HepG2 (cell line): ENCODE measurements around the gene RAI2. TPM values are rescaled to one million over a fixed set of nuclear protein-coding genes. Genes with fewer than 3 reads are reported as not detected.

Experiments
- polyA plus RNA-seq, 8 experiments: library from polyadenylated mRNA; depleted of rRNA in 3 of 8; stranded (reverse) in 7 of 8; unstranded in 1 of 8; fragments of >200 nt; fragmentation: Illumina TruSeq in 4 of 8; extraction: Trizol in 4 of 8; gene quantifications; 2 replicates each; pipeline versions ENCODE4 v1.2.1 to v1.2.3, GENCODE V29; 2011 to 2016; ENCODE audit warnings: low read depth in 4 of 8, missing spikeins in 1 of 8, mixed read lengths in 1 of 8; ENCODE audit not compliant: insufficient read depth in 1 of 8
- total RNA-seq, 5 experiments: library from RNA; depleted of rRNA; stranded (reverse); fragments of >200 nt; fragmentation: Illumina TruSeq; extraction: Trizol; gene quantifications; 2 replicates each; pipeline ENCODE4 v1.2.3, GENCODE V29; 2016; ENCODE audit warnings: low read depth in 1 of 5

The RAI2 gene
- total and polyA plus RNA-seq, 2 of the 13 experiments (the other 11 are each of a cell fraction or from before 2014, with no cell fraction given): not detected

Other genes starting within 250 kb of the RAI2 start
- gene SCML1, start 123.8 kb downstream of the RAI2 start, total RNA-seq (2016; rRNA removed; fragmentation: Illumina TruSeq; extraction: Trizol): 24.2 and 29.0 TPM in 2 replicates
- 98.2 and 129 TPM in 2 replicates for gene SCML1, start 123.8 kb downstream of the RAI2 start, polyA plus RNA-seq (2011; rRNA removed)